ENCODE measurements around the gene LCN6. TPM values are rescaled to one million over a fixed set of nuclear protein-coding genes. Genes with fewer than 3 reads are reported as not detected.
A peak's percentile ranks its signal among the peaks of the same experiment; 100 is the strongest.
"Not testable (repeated sequence)": the region's sequence is repeated elsewhere in the genome, so short reads cannot be mapped to it uniquely, and the experiment has no call there.

LCN6 gene
- total RNA-seq, 1 experiment from 2014 or later: not detected

DNA sequence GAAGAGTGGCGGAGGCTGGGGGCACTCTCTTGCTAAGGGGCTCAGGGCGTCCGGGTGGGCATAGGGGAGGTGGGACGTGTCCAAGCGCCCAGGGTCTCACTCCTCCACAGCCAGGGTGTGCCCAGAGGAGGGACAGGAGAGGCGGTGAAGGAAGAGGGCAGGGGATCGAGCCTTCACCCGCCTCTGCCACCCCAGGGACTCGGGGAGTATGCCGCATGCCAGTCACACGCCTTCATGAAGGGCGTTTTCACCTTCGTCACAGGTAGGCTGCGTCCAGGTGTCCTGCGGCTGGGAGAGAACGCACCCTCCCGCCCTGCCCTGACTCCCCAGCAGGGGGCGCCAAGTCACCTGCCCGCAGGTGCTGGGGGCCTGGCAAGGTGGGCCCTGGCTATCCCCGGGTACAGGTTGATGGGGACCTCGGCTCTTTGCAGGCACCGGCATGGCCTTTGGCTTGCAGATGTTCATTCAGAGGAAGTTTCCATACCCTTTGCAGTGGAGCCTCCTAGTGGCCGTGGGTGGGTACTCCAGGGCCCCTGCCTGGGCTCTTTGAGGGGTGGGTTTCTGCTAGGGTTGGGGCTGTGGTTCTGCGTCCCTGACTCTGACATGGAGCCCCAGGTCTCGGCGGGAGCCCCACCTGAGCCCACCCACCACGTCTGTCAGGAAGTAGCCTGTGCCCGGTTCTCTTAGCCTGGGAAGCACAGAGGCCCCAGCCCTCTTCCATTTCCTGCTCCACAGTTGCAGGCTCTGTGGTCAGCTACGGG is 43.4 kb upstream of the LCN6 start:
- Mint-ChIP-seq H3K27me3 (ENCODE audit: insufficient read depth, unreplicated experiment) (no peaks in the 10 kb centered on the region), H3K9me3 (ENCODE audit: unreplicated experiment) (no peaks in the 10 kb centered on the region), H3K4me1 (ENCODE audit: insufficient read depth, unreplicated experiment) (peaks cover 5% of the 10 kb centered on the region), H3K27ac (ENCODE audit: low read depth, unreplicated experiment) (peak overlapping the region; percentile 94), H3K4me3 (ENCODE audit: unreplicated experiment) (peak overlapping the region; percentile 81), H3K36me3 (ENCODE audit: insufficient read depth, unreplicated experiment) (peaks cover 22% of the 10 kb centered on the region)
- TF ChIP-seq, protein P1, sequence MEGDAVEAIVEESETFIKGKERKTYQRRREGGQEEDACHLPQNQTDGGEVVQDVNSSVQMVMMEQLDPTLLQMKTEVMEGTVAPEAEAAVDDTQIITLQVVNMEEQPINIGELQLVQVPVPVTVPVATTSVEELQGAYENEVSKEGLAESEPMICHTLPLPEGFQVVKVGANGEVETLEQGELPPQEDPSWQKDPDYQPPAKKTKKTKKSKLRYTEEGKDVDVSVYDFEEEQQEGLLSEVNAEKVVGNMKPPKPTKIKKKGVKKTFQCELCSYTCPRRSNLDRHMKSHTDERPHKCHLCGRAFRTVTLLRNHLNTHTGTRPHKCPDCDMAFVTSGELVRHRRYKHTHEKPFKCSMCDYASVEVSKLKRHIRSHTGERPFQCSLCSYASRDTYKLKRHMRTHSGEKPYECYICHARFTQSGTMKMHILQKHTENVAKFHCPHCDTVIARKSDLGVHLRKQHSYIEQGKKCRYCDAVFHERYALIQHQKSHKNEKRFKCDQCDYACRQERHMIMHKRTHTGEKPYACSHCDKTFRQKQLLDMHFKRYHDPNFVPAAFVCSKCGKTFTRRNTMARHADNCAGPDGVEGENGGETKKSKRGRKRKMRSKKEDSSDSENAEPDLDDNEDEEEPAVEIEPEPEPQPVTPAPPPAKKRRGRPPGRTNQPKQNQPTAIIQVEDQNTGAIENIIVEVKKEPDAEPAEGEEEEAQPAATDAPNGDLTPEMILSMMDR (IDR thresholded peaks at IDR 0.05; ENCODE audit: unreplicated experiment): peak; percentile 100
- POLR2A ChIA-PET: interaction anchor here (1.4 to 5.0 kb wide), 4 partner anchors 10 to 95 kb away, joined by 3 to 33 read pairs (median 10); partner anchors contain the start of genes RABL6 and TRAF2
- intact Hi-C loops (cut with micrococcal nuclease): no loop called here
- peak; percentile 77 for DNase-seq (ENCODE audit: unreplicated experiment)
- no TSS peak for BruUV-seq (replicated peaks)
- CTCF ChIA-PET: interaction anchor here (0.6 to 1.5 kb wide), 13 partner anchors 11 to 604 kb away, joined by 3 to 12 read pairs (median 4); partner anchors contain the start of gene C8G

DNA sequence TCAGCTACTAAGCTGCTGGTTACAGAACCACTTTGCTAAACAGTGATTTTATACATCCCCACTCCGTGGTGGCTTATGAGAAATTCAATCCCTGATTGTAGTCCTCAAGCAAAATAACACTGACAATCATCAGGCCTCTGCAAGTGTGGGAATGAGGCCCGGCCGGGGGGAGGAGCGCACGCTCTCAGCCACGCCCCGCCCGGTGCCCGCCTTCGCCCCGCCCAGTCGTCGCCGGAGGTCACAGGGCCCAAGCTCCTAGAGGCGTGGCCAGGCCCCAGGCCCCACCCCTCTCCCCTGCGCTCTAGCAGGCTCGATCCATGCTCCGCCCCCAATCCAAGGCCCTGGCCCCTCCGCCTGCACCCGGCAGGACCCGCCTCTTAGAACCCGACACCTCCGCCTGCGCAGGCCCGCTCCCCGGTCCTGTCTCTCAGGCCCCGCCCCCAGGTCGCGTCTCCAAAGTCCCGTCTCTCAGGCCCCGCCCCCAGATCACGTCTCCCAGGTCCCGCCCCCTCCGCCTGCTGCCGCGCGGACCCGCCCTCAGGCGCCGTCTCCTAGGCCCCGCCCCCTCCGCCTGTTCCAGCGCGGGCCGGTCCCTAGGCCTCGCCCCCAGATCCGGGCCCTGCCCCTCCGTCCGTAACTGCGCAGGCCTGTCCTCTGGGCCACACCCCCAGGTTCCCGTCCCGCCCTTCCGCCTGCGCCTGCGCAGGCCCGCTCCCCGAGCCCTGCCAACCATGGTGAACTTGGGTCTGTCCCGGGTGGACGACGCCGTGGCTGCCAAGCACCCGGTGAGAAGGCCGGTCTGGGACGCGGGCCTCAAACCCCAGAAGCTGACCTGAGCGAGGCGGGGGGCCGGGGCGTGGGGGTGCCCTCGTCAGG is 42.6 kb upstream of the LCN6 start, which contains the start of gene TMEM141:
TMEM141 (plus strand) TSS at position 705 of the 876 bp plus-strand sequence; CDS start at position 732, 27 bp downstream.
- POLR2A ChIA-PET: interaction anchor here (0.6 to 5.0 kb wide), 13 partner anchors 9 to 831 kb away, joined by 3 to 33 read pairs (median 4); partner anchors contain the start of genes CLIC3, EDF1, MAN1B1 and RABL6
- no TSS peak for BruUV-seq (replicated peaks)
- Mint-ChIP-seq H3K4me3 (ENCODE audit: unreplicated experiment) (peak within 1 kb of the TSS; percentile 81), H3K9me3 (ENCODE audit: unreplicated experiment) (no peaks in the 10 kb centered on the region), H3K27me3 (ENCODE audit: insufficient read depth, unreplicated experiment) (no peaks in the 10 kb centered on the region), H3K27ac (ENCODE audit: low read depth, unreplicated experiment) (peak within 1 kb of the TSS; percentile 94), H3K36me3 (ENCODE audit: insufficient read depth, unreplicated experiment) (peaks cover 22% of the 10 kb centered on the region), H3K4me1 (ENCODE audit: insufficient read depth, unreplicated experiment) (peaks cover 5% of the 10 kb centered on the region)
- CTCF ChIA-PET: interaction anchor here (0.7 to 0.9 kb wide), 3 partner anchors 25 to 297 kb away, joined by 3 to 6 read pairs (median 5); no protein-coding TSS in a partner anchor
- peak; percentile 99 for DNase-seq (ENCODE audit: unreplicated experiment)
- TF ChIP-seq, protein P1 (IDR thresholded peaks at IDR 0.05; ENCODE audit: unreplicated experiment): no peak
- intact Hi-C loops (cut with micrococcal nuclease): no loop called here

DNA sequence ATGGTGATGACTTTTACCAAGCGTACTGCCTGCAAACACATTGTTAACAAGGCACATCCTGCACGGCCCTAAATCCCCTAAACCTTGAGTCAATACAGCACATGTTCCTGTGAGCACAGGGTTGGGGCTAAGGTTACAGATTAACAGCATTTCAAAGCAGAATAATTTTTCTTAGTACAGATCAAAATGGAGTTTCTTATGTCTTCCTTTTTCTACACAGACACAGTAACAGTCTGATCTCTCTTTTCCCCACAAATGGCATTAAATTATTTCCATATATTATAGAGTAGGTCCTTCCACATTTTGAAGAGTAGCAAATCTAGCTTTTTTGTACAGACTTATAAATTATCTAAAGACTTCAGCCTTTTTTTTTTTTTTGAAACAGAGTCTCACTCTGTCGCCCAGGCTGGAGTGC is 41.2 kb upstream of the LCN6 start:
- POLR2A ChIA-PET: interaction anchor here (5.0 kb wide), 1 partner anchor 19 kb away, joined by 33 read pairs; the partner anchor contains the start of gene RABL6
- CTCF ChIA-PET: interaction anchor here (0.9 to 3.5 kb wide), 2 partner anchors 246 to 257 kb away, joined by 3 to 24 read pairs; no protein-coding TSS in a partner anchor
- Mint-ChIP-seq H3K4me3 (ENCODE audit: unreplicated experiment) (no peak overlapping the region), H3K4me1 (ENCODE audit: insufficient read depth, unreplicated experiment) (peaks cover 5% of the 10 kb centered on the region), H3K27me3 (ENCODE audit: insufficient read depth, unreplicated experiment) (no peaks in the 10 kb centered on the region), H3K36me3 (ENCODE audit: insufficient read depth, unreplicated experiment) (peaks cover 18% of the 10 kb centered on the region), H3K27ac (ENCODE audit: low read depth, unreplicated experiment) (no peak overlapping the region), H3K9me3 (ENCODE audit: unreplicated experiment) (no peaks in the 10 kb centered on the region)
- TF ChIP-seq, protein P1 (IDR thresholded peaks at IDR 0.05; ENCODE audit: unreplicated experiment): no peak
- intact Hi-C loops (cut with micrococcal nuclease): no loop called here
- no TSS peak for BruUV-seq (replicated peaks)
- no peak for DNase-seq (ENCODE audit: unreplicated experiment)

DNA sequence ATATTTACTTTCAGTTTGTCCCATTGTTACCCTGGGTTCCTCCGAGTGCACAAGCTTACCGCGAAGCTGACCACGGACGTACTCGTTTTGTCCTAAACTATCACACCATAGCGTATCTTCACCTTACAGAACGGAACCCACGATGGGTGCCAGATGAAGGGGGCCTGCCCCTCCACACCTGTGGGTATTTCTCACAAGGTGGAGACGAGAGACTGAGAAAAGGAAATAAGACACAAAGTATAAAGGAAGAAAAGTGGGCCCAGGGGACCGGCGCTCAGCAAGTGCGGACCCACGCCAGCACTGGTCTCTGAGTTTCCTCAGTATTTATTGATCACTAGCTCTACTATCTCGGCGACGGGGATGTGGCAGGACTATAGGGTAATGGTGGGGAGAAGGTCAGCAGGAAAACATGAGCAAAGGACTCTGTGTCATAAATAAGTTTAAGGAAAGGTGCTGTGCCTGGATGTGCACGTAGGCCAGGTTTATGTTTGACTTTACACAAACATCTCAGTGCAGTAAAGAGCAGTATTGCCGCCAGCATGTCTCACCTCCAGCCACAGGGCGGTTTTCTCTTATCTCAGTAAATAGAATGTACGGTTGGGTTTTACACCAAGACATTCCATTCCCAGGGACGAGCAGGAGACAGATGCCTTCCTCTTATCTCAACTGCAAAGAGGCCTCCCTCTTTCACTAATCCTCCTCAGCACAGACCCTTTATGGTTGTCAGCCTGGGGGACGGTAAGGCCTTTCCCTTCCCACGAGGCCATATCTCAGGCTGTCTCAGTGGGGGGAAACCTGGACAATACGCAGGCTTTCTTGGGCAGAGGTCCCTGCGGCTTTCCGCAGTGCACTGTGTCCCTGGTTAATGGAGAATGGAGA is 40.6 kb upstream of the LCN6 start:
- ChIA-PET CTCF (interaction anchor here (0.6 to 3.5 kb wide), 6 partner anchors 14 to 270 kb away, joined by 3 to 24 read pairs (median 4); no protein-coding TSS in a partner anchor), POLR2A (interaction anchor here (0.7 to 1.3 kb wide), 2 partner anchors 19 to 22 kb away, joined by 3 to 5 read pairs; partner anchors contain the start of gene RABL6)
- H3K4me3 Mint-ChIP-seq (ENCODE audit: unreplicated experiment); BruUV-seq (replicated peaks); intact Hi-C loops (cut with micrococcal nuclease); DNase-seq (ENCODE audit: unreplicated experiment); H3K4me1 Mint-ChIP-seq (ENCODE audit: insufficient read depth, unreplicated experiment); H3K27me3 Mint-ChIP-seq (ENCODE audit: insufficient read depth, unreplicated experiment); H3K27ac Mint-ChIP-seq (ENCODE audit: low read depth, unreplicated experiment); H3K9me3 Mint-ChIP-seq (ENCODE audit: unreplicated experiment): not testable (repeated sequence)
- H3K36me3 Mint-ChIP-seq (ENCODE audit: insufficient read depth, unreplicated experiment): peaks cover 12% of the 10 kb centered on the region

Measured in MCF 10A (cell line).